Measurements from ENCODE around the gene SLC35A1. TPM values are rescaled to one million over a fixed set of nuclear protein-coding genes. Genes with fewer than 3 reads are reported as not detected.
"Not testable (repeated sequence)": the region's sequence is repeated elsewhere in the genome, so short reads cannot be mapped to it uniquely, and the experiment has no call there.

The SLC35A1 gene
- total RNA-seq (2014; rRNA removed; shearing (Covaris generic)), result 15.8 and 22.2 TPM in 2 replicates

DNA sequence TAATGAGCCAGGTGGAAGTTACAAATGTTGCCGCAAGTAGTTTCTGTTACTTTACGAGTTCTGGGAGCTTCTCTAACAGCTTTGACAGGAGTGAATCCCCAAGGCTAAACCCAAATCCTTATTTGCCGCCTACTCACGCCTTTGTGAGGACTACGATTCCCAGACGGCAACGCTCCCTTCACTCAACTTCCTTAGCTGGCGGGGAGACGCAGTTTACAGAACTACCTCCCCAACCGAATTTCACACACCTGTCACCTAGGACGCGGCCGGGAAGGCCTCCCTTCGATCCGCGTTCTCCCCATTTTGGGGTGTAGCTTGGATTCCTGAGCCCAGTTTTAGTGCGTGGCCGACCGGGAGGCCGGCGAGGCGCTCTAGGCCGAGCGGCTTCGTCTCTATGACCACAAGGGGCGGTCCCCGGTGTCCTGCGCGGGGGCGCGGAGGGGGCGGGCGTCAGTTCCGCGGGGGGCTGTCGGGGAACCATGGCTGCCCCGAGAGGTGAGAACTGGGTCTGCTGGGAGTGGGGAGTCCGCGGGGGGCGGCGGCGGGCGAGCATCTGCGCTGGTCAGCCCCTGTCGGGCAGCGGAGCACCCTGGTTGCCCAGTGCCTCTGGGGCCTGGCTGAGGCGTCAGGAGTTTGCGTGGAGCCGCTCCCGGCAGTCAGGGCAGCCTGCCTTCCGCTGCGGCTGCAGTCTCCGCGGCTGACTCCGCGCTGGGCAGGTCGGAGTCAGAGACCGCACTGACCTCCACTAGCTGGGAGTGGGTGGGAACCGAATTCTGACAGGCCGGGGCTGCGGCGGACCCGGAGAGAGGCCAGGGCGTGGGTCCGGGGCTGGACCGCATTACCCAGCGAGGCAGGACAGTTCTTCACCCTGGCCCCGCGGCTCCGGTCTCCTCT lies at the start of gene SLC35A1:
SLC35A1 (plus strand) TSS at position 450 of the 894 bp plus-strand sequence; CDS start at position 480, 30 bp downstream.
- DNase-seq (ENCODE audit: low spot score), result peak; percentile 57

DNA sequence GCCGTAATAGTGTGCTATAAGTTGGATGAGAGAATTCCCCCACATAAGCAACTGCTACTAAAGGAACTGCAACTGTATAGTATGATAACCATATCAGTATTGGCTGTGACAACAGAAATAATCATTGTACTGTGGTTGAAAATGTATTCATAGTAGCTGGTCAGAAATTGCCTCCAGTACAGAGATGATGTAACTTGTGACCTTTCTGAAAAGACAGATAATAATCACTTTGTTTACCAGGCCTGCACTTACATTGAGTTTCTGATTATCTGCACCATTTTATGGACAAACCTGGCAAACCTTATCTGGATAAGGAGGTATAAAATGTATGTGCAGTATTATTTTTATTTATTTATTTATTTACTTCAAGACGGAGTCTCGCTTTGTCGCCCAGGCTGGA lies 46.0 kb upstream of the SLC35A1 start:
- DNase-seq (ENCODE audit: low spot score), result no peak

DNA sequence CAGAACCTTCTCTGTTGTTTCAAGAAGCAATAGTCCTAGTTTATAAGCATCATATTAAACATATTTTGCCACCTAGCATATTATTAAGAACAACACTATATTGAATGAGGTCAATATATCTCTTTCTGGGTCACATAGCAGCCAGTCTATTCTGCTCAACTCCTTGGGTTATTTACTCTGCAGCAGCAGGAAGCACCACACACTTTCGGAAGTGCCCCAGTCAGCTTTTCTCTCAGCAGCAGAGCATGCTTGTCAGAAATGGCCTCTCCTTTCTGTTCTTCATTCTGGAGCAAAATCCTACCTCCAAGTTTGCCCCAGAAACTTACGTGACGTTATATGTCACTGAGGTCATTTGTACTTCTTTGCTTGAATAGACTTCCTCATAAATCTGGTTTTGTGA lies 42.3 kb upstream of the SLC35A1 start:
- no peak for DNase-seq (ENCODE audit: low spot score)

- DNase-seq (ENCODE audit: low spot score), result no peak
Measured at GRCh38 chr6:87431263-87431662, 41.5 kb upstream of the SLC35A1 start.

- peak; percentile 30 for DNase-seq (ENCODE audit: low spot score)
Measured at GRCh38 chr6:87436435-87436834, 36.3 kb upstream of the SLC35A1 start.

- no peak for DNase-seq (ENCODE audit: low spot score)
Measured at GRCh38 chr6:87441711-87442110, 31.1 kb upstream of the SLC35A1 start.

GRCh38 chr6:87444362-87444761 lies 28.4 kb upstream of the SLC35A1 start:
- no peak for DNase-seq (ENCODE audit: low spot score)

DNA sequence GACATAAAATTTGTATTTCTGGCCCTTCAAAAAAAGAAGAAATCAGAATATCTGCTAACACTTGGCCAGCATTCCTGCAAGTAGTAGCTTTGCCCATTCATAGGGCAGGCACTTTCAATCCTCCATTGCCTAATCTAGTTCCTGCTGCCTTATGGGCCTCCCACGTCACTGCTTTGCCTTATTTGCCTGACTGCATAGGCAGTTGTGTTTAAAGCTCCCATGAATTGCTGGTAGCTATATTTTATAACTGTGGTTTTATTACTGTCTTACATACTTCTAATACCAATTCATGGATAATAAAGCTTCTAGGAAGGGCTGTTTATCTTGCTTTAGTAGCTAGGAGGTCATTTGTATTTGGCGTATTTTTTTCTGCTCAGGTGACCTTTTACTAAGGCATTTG lies 7.7 kb upstream of the SLC35A1 start:
- DNase-seq (ENCODE audit: low spot score), result no peak

DNA sequence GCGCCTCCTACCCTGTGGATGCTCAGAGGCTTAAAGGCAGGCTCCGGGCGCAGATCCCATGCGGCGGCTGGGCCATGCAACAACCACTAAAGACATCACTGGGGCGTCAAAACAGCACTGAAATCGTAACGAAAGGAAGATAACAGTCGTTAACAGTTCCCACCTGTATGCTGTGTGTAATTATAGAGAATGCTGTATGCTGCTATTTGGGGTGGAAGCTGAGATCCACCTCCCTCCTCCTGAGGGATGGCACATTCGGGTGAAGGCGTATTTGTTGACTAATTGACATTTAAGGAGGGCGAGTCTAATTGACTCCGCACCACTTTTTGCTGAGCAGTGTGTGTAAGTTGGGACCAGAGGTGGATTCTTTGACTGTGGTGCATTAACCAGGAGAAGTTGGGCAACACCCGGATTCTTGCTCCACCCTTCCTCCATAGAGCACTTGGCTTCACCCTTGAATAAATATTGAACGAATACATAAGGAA lies 687 bp downstream of the SLC35A1 start:
- peak; percentile 3 for DNase-seq (ENCODE audit: low spot score)

DNA sequence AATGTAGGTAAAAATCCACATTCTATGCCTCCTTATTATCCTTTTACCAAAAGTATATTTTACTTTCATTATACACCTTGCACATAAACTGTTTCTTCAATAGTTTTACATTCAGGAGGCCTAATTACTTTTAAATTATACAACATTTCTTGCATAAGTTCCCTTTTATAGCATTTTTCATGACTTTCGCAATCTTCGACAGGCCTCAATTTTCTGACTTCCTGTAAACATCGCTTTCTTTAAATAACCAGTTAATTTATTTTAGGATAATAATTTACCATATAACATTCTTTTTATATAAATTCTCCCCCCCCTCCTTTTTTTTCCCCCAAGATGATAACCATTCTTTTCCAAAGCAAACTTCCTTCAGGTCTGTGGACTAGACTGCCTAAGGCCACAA lies 9.2 kb downstream of the SLC35A1 start:
- no peak for DNase-seq (ENCODE audit: low spot score)

DNA sequence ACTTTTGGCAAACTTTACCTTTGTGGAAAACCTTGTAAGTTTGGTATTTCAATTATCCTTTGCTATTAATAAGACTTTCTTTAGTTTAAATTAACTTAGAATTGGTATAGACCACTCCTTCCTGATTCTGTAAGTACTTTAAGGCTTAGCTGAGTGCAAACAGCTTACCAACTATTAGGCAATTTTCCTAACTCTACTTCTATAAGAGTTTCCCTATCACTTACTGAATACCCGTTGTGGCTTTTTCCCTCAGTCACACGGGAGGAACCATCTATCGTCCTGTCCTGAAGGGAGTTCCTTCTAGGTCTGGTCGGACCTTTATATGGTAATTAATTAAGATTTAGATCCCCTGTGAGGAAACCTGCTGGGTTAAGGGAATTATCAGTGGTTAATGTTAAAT lies 9.6 kb downstream of the SLC35A1 start:
- no peak for DNase-seq (ENCODE audit: low spot score)

GRCh38 chr6:87483929-87484328 lies 11.2 kb downstream of the SLC35A1 start:
- peak; percentile 76 for DNase-seq (ENCODE audit: low spot score)

GRCh38 chr6:87484491-87484890 lies 11.7 kb downstream of the SLC35A1 start:
- DNase-seq (ENCODE audit: low spot score), result no peak

DNA sequence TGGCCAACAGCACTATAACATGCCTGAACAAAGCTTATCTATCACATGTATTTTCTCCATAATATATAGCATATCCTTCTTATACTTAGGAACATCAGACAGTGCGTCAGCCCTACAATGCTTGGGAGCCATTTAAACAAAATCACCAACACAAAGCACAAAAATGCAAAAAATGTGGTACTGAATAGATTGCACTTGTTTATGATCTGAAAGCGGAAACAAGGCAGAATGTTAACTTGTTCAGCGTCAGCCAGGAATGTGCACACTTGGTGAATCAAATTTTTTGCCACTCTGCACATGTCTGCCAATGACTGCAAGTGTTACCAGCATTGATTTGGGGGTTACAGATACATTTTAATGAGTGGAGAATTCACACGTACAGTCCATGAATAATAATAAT lies 14.8 kb downstream of the SLC35A1 start:
- DNase-seq (ENCODE audit: low spot score), result no peak

- DNase-seq (ENCODE audit: low spot score), result not testable (repeated sequence)
Measured at GRCh38 chr6:87489326-87489725, 16.6 kb downstream of the SLC35A1 start.

GRCh38 chr6:87494761-87495422 lies 22.1 kb downstream of the SLC35A1 start:
- DNase-seq (ENCODE audit: low spot score), result no peak

DNA sequence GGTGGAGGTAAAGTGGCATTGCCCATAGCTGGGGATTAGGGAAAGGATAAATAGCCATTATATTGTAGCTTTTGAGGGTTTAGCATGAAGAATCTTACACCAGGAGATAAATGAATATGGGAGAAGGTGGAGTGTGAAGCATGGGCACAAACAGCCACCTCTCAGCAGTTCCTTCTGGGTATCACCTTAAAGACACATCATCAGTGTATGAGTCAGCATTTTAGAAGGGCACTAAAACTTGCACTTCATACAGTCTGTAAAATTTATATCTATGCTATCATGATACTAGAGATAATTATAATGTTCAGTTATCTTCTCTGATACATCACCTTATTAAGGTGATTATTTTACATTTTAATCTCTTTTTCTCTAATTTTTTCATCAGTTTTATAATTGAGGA lies 25.3 kb downstream of the SLC35A1 start:
- no peak for DNase-seq (ENCODE audit: low spot score)

- no peak for DNase-seq (ENCODE audit: low spot score)
Measured at GRCh38 chr6:87501809-87502572, 29.2 kb downstream of the SLC35A1 start.

- no peak for DNase-seq (ENCODE audit: low spot score)
Measured at GRCh38 chr6:87504441-87504840, 31.7 kb downstream of the SLC35A1 start.

- no peak for DNase-seq (ENCODE audit: low spot score)
Measured at GRCh38 chr6:87514831-87515230, 42.1 kb downstream of the SLC35A1 start.

DNA sequence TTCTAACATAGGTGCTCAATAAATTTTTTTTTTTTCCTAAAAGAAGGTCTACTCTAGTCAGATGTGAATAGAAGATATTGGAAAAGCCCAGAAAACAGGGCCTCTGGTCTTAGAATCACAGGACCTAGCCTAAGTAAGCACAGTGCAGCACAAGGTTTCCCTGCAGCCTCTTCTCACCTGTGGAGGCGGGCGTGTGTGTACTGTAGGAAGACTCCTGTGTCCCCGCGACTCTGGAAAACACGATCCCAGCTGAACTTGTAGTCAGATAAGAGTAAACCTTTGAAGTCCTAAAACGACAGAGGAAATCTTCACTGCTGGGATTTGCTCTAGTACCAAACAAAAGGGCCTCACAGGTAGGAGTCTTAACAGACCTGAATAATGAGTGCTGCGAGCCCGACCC lies 45.7 kb downstream of the SLC35A1 start:
- no peak for DNase-seq (ENCODE audit: low spot score)

DNA sequence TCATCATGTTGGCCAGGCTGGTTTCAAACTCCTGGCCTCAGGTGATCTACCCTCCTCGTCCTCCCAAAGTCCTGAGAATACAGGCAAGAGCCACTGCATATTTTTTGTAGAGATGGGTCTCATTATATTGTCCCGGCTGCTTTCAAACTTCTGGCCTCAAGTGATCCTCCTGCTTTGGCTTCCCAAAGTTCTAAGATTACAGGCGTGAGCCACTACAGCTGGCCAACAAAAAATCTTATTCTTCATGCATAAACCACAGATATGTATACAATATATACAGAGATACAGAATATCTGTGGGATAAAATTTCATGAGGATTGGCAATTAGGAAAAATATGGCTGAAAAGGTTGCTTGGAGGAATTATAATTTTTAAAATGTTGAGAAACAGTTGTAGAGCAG lies 49.9 kb downstream of the SLC35A1 start:
- no peak for DNase-seq (ENCODE audit: low spot score)

Measured in H4 (cell line).